Prostate gland (tissue), 2 donors: ENCODE results near the gene SIX5.

Experiments
- CTCF ChIP-seq, 4 experiments: fragments of 200-600 bp in 2 of 4; fragments of 450-650 bp in 2 of 4; sonication (generic) in 2 of 4; IDR thresholded peaks; 1 replicate in 3 of 4; 2 replicates in 1 of 4; pipeline ENCODE4 v1.5.1; 2016 to 2019; ENCODE audit warnings: antibody characterized with exemption in 4 of 4, mild to moderate bottlenecking in 2 of 4, moderate library complexity in 2 of 4
- POLR2A ChIP-seq: fragments of 450-650 bp; IDR thresholded peaks from one replicate; pipeline ENCODE4 v1.6.1; 2016; ENCODE audit warnings: antibody characterized with exemption, mild to moderate bottlenecking
- POLR2AphosphoS5 ChIP-seq: sonication (generic); formaldehyde crosslinking; IDR thresholded peaks from one replicate; pipeline ENCODE4 v1.6.1; 2017; ENCODE audit warnings: antibody characterized with exemption

GRCh38 chr19:45804140-45804958 is 35.3 kb upstream of the SIX5 start:
- no peak for TF ChIP-seq CTCF (IDR thresholded peaks at IDR 0.05)
- no peak for TF ChIP-seq POLR2AphosphoS5
- TF ChIP-seq POLR2A: no peak
